ENCODE results near the gene GFPT1. TPM values are rescaled to one million over a fixed set of nuclear protein-coding genes. Genes with fewer than 3 reads are reported as not detected.

The GFPT1 gene
- total and polyA plus RNA-seq, 2 experiments from 2014 or later, result 60.8 to 62.0 TPM

DNA sequence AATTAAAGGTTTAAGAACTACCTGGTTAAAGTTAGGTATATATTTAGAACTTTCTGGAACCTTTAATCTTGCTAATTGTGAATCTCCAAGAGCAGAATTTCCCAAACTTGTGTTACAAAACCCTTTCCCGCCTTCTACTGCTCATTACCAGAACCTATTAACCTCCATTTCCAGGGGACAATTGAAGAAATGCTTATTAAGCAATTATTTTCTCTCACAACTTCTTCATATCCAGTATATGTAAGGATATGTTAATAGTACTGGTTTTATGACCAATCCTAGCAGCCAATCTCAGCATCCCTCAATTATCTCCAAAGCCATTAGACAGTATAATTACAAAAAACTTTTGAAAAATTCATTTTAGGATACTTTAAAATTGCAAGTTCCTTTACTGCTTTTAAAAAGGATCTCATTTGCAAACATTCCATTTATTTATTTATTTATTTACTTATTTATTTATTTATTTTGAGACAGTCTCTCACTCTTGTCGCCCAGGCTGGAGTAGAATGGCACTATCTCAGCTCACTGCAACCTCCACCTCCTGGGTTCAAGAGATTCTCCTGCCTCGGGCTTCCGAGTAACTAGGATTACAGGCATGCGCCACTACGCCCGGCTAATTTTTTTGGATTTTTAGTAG lies 3.7 kb downstream of the GFPT1 start:
- no peak for DNase-seq (ENCODE audit: low spot score)
- H3K4me3 ChIP-seq, result no peak overlapping the region

More for the DNA sequence above, 3.7 kb downstream of the GFPT1 start:
- H3K36me3 ChIP-seq (ENCODE audit: insufficient read depth), result no peaks in the 10 kb centered on the region
- H2AFZ ChIP-seq, result no peak overlapping the region
- peaks cover 25% of the 10 kb centered on the region for H3K4me1 Mint-ChIP-seq
- H3K27ac ChIP-seq (ENCODE audit: low read depth), result no peak overlapping the region
- no peak overlapping the region for H3K27ac Mint-ChIP-seq
- H3K27me3 Mint-ChIP-seq (ENCODE audit: insufficient read depth, low read depth, poor library complexity), result no peaks in the 10 kb centered on the region
- H3F3A ChIP-seq (replicated peaks; ENCODE audit: low read depth), result no peaks in the 10 kb centered on the region; the same call in 1 of the 2 replicates
- no peaks in the 10 kb centered on the region for H3K9me2 ChIP-seq (ENCODE audit: insufficient read depth)
- H3K4me2 ChIP-seq, result no peak overlapping the region
- H3K4me1 ChIP-seq (ENCODE audit: insufficient read depth), result peaks cover 22% of the 10 kb centered on the region
- TF ChIP-seq, protein P1, sequence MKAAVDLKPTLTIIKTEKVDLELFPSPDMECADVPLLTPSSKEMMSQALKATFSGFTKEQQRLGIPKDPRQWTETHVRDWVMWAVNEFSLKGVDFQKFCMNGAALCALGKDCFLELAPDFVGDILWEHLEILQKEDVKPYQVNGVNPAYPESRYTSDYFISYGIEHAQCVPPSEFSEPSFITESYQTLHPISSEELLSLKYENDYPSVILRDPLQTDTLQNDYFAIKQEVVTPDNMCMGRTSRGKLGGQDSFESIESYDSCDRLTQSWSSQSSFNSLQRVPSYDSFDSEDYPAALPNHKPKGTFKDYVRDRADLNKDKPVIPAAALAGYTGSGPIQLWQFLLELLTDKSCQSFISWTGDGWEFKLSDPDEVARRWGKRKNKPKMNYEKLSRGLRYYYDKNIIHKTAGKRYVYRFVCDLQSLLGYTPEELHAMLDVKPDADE (IDR thresholded peaks at IDR 0.05), result no peak
- TF ChIP-seq, protein P2, sequence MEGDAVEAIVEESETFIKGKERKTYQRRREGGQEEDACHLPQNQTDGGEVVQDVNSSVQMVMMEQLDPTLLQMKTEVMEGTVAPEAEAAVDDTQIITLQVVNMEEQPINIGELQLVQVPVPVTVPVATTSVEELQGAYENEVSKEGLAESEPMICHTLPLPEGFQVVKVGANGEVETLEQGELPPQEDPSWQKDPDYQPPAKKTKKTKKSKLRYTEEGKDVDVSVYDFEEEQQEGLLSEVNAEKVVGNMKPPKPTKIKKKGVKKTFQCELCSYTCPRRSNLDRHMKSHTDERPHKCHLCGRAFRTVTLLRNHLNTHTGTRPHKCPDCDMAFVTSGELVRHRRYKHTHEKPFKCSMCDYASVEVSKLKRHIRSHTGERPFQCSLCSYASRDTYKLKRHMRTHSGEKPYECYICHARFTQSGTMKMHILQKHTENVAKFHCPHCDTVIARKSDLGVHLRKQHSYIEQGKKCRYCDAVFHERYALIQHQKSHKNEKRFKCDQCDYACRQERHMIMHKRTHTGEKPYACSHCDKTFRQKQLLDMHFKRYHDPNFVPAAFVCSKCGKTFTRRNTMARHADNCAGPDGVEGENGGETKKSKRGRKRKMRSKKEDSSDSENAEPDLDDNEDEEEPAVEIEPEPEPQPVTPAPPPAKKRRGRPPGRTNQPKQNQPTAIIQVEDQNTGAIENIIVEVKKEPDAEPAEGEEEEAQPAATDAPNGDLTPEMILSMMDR (conservative IDR thresholded peaks at IDR 0.05; ENCODE audit: low read depth in 2 of 2), result no peak
- no peak for TF ChIP-seq CREB1 (CRISPR knock-in tag; IDR thresholded peaks at IDR 0.05; ENCODE audit: low read depth)
- TF ChIP-seq, protein P3, sequence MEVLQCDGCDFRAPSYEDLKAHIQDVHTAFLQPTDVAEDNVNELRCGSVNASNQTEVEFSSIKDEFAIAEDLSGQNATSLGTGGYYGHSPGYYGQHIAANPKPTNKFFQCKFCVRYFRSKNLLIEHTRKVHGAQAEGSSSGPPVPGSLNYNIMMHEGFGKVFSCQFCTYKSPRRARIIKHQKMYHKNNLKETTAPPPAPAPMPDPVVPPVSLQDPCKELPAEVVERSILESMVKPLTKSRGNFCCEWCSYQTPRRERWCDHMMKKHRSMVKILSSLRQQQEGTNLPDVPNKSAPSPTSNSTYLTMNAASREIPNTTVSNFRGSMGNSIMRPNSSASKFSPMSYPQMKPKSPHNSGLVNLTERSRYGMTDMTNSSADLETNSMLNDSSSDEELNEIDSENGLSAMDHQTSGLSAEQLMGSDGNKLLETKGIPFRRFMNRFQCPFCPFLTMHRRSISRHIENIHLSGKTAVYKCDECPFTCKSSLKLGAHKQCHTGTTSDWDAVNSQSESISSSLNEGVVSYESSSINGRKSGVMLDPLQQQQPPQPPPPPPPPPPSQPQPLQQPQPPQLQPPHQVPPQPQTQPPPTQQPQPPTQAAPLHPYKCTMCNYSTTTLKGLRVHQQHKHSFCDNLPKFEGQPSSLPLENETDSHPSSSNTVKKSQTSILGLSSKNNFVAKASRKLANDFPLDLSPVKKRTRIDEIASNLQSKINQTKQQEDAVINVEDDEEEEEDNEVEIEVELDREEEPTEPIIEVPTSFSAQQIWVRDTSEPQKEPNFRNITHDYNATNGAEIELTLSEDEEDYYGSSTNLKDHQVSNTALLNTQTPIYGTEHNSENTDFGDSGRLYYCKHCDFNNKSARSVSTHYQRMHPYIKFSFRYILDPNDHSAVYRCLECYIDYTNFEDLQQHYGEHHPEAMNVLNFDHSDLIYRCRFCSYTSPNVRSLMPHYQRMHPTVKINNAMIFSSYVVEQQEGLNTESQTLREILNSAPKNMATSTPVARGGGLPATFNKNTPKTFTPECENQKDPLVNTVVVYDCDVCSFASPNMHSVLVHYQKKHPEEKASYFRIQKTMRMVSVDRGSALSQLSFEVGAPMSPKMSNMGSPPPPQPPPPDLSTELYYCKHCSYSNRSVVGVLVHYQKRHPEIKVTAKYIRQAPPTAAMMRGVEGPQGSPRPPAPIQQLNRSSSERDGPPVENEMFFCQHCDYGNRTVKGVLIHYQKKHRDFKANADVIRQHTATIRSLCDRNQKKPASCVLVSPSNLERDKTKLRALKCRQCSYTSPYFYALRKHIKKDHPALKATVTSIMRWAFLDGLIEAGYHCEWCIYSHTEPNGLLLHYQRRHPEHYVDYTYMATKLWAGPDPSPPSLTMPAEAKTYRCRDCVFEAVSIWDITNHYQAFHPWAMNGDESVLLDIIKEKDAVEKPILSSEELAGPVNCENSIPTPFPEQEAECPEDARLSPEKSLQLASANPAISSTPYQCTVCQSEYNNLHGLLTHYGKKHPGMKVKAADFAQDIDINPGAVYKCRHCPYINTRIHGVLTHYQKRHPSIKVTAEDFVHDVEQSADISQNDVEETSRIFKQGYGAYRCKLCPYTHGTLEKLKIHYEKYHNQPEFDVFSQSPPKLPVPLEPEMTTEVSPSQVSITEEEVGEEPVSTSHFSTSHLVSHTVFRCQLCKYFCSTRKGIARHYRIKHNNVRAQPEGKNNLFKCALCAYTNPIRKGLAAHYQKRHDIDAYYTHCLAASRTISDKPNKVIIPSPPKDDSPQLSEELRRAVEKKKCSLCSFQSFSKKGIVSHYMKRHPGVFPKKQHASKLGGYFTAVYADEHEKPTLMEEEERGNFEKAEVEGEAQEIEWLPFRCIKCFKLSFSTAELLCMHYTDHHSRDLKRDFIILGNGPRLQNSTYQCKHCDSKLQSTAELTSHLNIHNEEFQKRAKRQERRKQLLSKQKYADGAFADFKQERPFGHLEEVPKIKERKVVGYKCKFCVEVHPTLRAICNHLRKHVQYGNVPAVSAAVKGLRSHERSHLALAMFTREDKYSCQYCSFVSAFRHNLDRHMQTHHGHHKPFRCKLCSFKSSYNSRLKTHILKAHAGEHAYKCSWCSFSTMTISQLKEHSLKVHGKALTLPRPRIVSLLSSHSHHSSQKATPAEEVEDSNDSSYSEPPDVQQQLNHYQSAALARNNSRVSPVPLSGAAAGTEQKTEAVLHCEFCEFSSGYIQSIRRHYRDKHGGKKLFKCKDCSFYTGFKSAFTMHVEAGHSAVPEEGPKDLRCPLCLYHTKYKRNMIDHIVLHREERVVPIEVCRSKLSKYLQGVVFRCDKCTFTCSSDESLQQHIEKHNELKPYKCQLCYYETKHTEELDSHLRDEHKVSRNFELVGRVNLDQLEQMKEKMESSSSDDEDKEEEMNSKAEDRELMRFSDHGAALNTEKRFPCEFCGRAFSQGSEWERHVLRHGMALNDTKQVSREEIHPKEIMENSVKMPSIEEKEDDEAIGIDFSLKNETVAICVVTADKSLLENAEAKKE (CRISPR knock-in tag; IDR thresholded peaks at IDR 0.05), result no peak
- no peak for ATAC-seq
- no peaks in the 10 kb centered on the region; the same call in 2 of the 3 replicates for H3K36me3 Mint-ChIP-seq (ENCODE audit: low read depth)
- no peaks in the 10 kb centered on the region; the same call in 2 of the 3 replicates for H3K9me3 Mint-ChIP-seq
- no peaks in the 10 kb centered on the region for H3K27me3 ChIP-seq (ENCODE audit: insufficient read depth)
- H3K4me3 Mint-ChIP-seq, result no peak overlapping the region
- H3K79me2 ChIP-seq (replicated peaks; ENCODE audit: insufficient read depth), result peaks cover 83% of the 10 kb centered on the region
- peaks cover 17% of the 10 kb centered on the region for H4K20me1 ChIP-seq (replicated peaks; ENCODE audit: insufficient read depth)

Data from GM23338 (cell line).